IMR-90 (cell line): Measurements from ENCODE around the gene SGK1. TPM values are rescaled to one million over a fixed set of nuclear protein-coding genes. Genes with fewer than 3 reads are reported as not detected.

Experiments
- ATAC-seq: fragments of 200-7000 bp; cut with Tn5 transposase; 2 replicates; pipeline ENCODE4 v1.9.1; 2020; ENCODE audit warnings: low read depth, mild to moderate bottlenecking, moderate library complexity
- BruUV-seq: library from RNA; stranded (reverse); fragments of 400-500 nt; replicated peaks from 2 replicates; lab custom pipeline; 2021; lab: Mats Ljungman, UMichigan
- CTCF ChIA-PET: fragments of 300-600 bp; formaldehyde crosslinking; extraction: SDS; loops from one replicate; lab custom pipeline; 2021; ENCODE audit warnings: antibody characterized with exemption; lab: Yijun Ruan, JAX
- POLR2A ChIA-PET: fragments of 300-600 bp; sonication (Branson Sonifier 250); formaldehyde crosslinking; loops from one replicate; lab custom pipeline; 2022; ENCODE audit warnings: antibody characterized with exemption; ENCODE audit not compliant: unreplicated experiment; lab: Charles Lee
- DNase-seq: peaks from one replicate; pipeline ENCODE4 v3.0.0; 2013
- H2AFZ ChIP-seq: replicated peaks from 2 replicates; pipeline ENCODE3; 2013; ENCODE audit warnings: low read length, mild to moderate bottlenecking; ENCODE audit not compliant: poor library complexity
- H2AK5ac ChIP-seq: 2 replicates; pipeline ENCODE4 v1.6.1; 2013; ENCODE audit warnings: low read depth, low read length, inconsistent platforms
- H2AK9ac ChIP-seq: replicated peaks from 2 replicates; pipeline ENCODE3; 2013; ENCODE audit warnings: mild to moderate bottlenecking, low read depth, low read length, moderate library complexity; ENCODE audit not compliant: poor library complexity
- H2BK120ac ChIP-seq: 2 replicates; pipeline ENCODE4 v1.6.1; 2013; ENCODE audit warnings: low read depth, low read length, inconsistent platforms
- H2BK15ac ChIP-seq: 3 replicates; pipeline ENCODE4 v1.6.1; 2013; ENCODE audit warnings: low read depth, low read length, inconsistent platforms
- H2BK20ac ChIP-seq: 2 replicates; pipeline ENCODE4 v1.6.1; 2013; ENCODE audit warnings: low read depth, mild to moderate bottlenecking, inconsistent platforms, low read length, moderate library complexity
- H2BK5ac ChIP-seq: 2 replicates; pipeline ENCODE4 v1.6.1; 2013; ENCODE audit warnings: mild to moderate bottlenecking, low read depth, low read length, inconsistent platforms; ENCODE audit not compliant: poor library complexity, severe bottlenecking
- H3K14ac ChIP-seq: replicated peaks from 2 replicates; pipeline ENCODE4 v1.6.1; 2013; ENCODE audit warnings: low read depth, low read length, inconsistent platforms
- H3K18ac ChIP-seq: 2 replicates; pipeline ENCODE4 v1.6.1; 2013; ENCODE audit warnings: low read depth, low read length, control low read depth
- H3K23ac ChIP-seq: 2 replicates; pipeline ENCODE4 v1.6.1; 2013; ENCODE audit warnings: low read depth, low read length, inconsistent platforms
- H3K27ac ChIP-seq: 2 replicates; pipeline ENCODE4 v1.5.1; 2013; ENCODE audit warnings: mild to moderate bottlenecking, control low read depth, low read length; ENCODE audit not compliant: insufficient read depth
- H3K27me3 ChIP-seq: 2 replicates; pipeline ENCODE4 v1.6.1; 2013; ENCODE audit warnings: low read length; ENCODE audit not compliant: control insufficient read depth, insufficient read depth
- H3K36me3 ChIP-seq: 2 replicates; pipeline ENCODE4 v1.6.1; 2013; ENCODE audit warnings: low read length, mixed read lengths; ENCODE audit not compliant: control insufficient read depth, insufficient read depth
- H3K4ac ChIP-seq: 2 replicates; pipeline ENCODE4 v1.6.1; 2013; ENCODE audit warnings: low read depth, low read length, inconsistent platforms
- H3K4me1 ChIP-seq: 2 replicates; pipeline ENCODE4 v1.6.1; 2013; ENCODE audit warnings: low read length, mixed read lengths; ENCODE audit not compliant: control insufficient read depth, insufficient read depth
- H3K4me2 ChIP-seq: 2 replicates; pipeline ENCODE4 v1.6.1; 2013; ENCODE audit warnings: low read depth, mild to moderate bottlenecking, control low read depth, low read length, moderate library complexity
- H3K4me3 ChIP-seq: 2 replicates; pipeline ENCODE4 v1.5.1; 2013; ENCODE audit warnings: low read depth, mild to moderate bottlenecking, control low read depth, low read length, moderate library complexity; ENCODE audit not compliant: insufficient read depth
- H3K56ac ChIP-seq: 2 replicates; pipeline ENCODE4 v1.6.1; 2013; ENCODE audit warnings: low read length, inconsistent platforms; ENCODE audit not compliant: insufficient read depth; ENCODE audit errors: extremely low read depth
- H3K79me1 ChIP-seq, 2 experiments: 2 replicates each; pipeline ENCODE4 v1.6.1; 2013; ENCODE audit warnings: low read length in 2 of 2, inconsistent platforms in 1 of 2, low read depth in 1 of 2
- H3K9ac ChIP-seq: 2 replicates; pipeline ENCODE4 v1.6.1; 2013; ENCODE audit warnings: low read depth, low read length, control low read depth
- H3K9me1 ChIP-seq: 2 replicates; pipeline ENCODE4 v1.6.1; 2013; ENCODE audit warnings: low read length, inconsistent platforms; ENCODE audit not compliant: insufficient read depth
- H3K9me3 ChIP-seq: 2 replicates; pipeline ENCODE4 v1.6.1; 2013; ENCODE audit warnings: low read length; ENCODE audit not compliant: control insufficient read depth, insufficient read depth
- H4K20me1 ChIP-seq: 2 replicates; pipeline ENCODE4 v1.6.1; 2013; ENCODE audit warnings: low read length, inconsistent platforms; ENCODE audit not compliant: insufficient read depth
- H4K5ac ChIP-seq: 2 replicates; pipeline ENCODE4 v1.6.1; 2013; ENCODE audit warnings: mild to moderate bottlenecking, low read depth, low read length, control low read depth
- H4K8ac ChIP-seq, 2 experiments: 2 replicates each; pipeline ENCODE4 v1.6.1; 2013; ENCODE audit warnings: low read depth in 2 of 2, low read length in 2 of 2, control low read depth in 1 of 2, inconsistent platforms in 1 of 2
- H4K91ac ChIP-seq: 2 replicates; pipeline ENCODE4 v1.6.1; 2013; ENCODE audit warnings: low read depth, low read length, inconsistent platforms; ENCODE audit not compliant: insufficient read depth
- BHLHE40 ChIP-seq: fragments of 150-350 bp; IDR thresholded peaks from 2 replicates; pipeline ENCODE4 v1.6.1; 2016; ENCODE audit warnings: mild to moderate bottlenecking, low read depth, low read length
- CEBPB ChIP-seq: IDR thresholded peaks from 2 replicates; pipeline ENCODE4 v1.6.1; 2012; ENCODE audit warnings: low read depth, low read length, improper control_type of control experiment
- MXI1 ChIP-seq: IDR thresholded peaks from 2 replicates; pipeline ENCODE4 v1.6.1; 2012; ENCODE audit warnings: low read depth, mild to moderate bottlenecking, low read length, moderate library complexity, borderline replicate concordance
- POLR2A ChIP-seq: IDR thresholded peaks from 2 replicates; pipeline ENCODE4 v1.6.1; 2012; ENCODE audit warnings: mild to moderate bottlenecking, low read depth, low read length
- RCOR1 ChIP-seq: IDR thresholded peaks from 2 replicates; pipeline ENCODE4 v1.6.1; 2012; ENCODE audit warnings: mild to moderate bottlenecking, low read length, improper control_type of control experiment; ENCODE audit not compliant: insufficient replicate concordance
- RFX5 ChIP-seq: IDR thresholded peaks from 2 replicates; pipeline ENCODE4 v1.8.0; 2012; ENCODE audit warnings: low read depth, mild to moderate bottlenecking, low read length, moderate library complexity
- SMC3 ChIP-seq: fragments of 150-350 bp; IDR thresholded peaks from 2 replicates; pipeline ENCODE4 v1.6.1; 2016; ENCODE audit warnings: low read depth, mild to moderate bottlenecking, antibody characterized with exemption, low read length, moderate library complexity
- WGBS, 2 experiments: methylation state at CpG; one replicate each; pipeline versions ENCODE4 v1.1.5 to v1.1.7; 2013; ENCODE audit warnings: missing lambda C conversion rate in 2 of 2; ENCODE audit not compliant: insufficient read length in 1 of 2; ENCODE audit errors: extremely low coverage in 2 of 2; 5-methylcytosine and 5-hydroxymethylcytosine counted together
- dilution Hi-C: fragments of 300-500 bp; cut with HindIII; formaldehyde crosslinking; loops from one replicate; pipeline ENCODE4 v1.14.3; 2018; ENCODE audit warnings: low sequenced_read_pairs; ENCODE audit not compliant: unreplicated experiment
- in situ Hi-C: fragments of 300-500 bp; cut with MboI; formaldehyde crosslinking; loops from 3 replicates; pipeline ENCODE4 v1.14.3; 2019; ENCODE audit warnings: low sequenced_read_pairs, inconsistent platforms, mixed read lengths
- intact Hi-C: fragments of 100-400 bp; cut with micrococcal nuclease; formaldehyde crosslinking; loops from 2 replicates; pipeline ENCODE4 v1.10.0; 2022
- polyA plus RNA-seq, 3 experiments: library from polyadenylated mRNA; depleted of rRNA; stranded (reverse); fragments of >200 nt; gene quantifications; 2 replicates each; pipeline ENCODE4 v1.2.3, GENCODE V29; 2012; ENCODE audit warnings: low replicate concordance in 1 of 3
- total RNA-seq: library from RNA; depleted of rRNA; stranded (reverse); fragments of >200 nt; gene quantifications from 2 replicates; pipeline ENCODE4 v1.2.3, GENCODE V29; 2012
- TF ChIP-seq, protein P1 (sequence below): fragments of 150-350 bp; IDR thresholded peaks from 2 replicates; pipeline ENCODE4 v1.6.1; 2017; ENCODE audit warnings: mild to moderate bottlenecking, antibody characterized with exemption, low read length, low read depth
- TF ChIP-seq, protein P2 (sequence below): conservative IDR thresholded peaks from 2 replicates; pipeline ENCODE4 v1.5.1; 2012; ENCODE audit warnings: mild to moderate bottlenecking, low read depth, low read length, improper control_type of control experiment

Gene SGK1
- total and polyA plus RNA-seq, 2 of the 4 experiments (the other 2 are of a cell fraction): 121 to 255 TPM

- Histone ChIP-seq H3K23ac (no peak overlapping the region), H4K91ac (no peak overlapping the region), H4K8ac (no peak overlapping the region), H2AK9ac (no peak overlapping the region), H2BK20ac (no peak overlapping the region), H3K56ac (no peak overlapping the region), H2AFZ (no peak overlapping the region), H3K36me3 (no peaks in the 10 kb centered on the region), H3K9me1 (no peaks in the 10 kb centered on the region), H3K4me2 (no peak overlapping the region), H3K9me3 (peaks cover 5% of the 10 kb centered on the region), H3K4ac (no peak overlapping the region), H3K79me1 (no peaks in the 10 kb centered on the region), H3K4me3 (no peak overlapping the region), H3K14ac (no peak overlapping the region), H2BK120ac (no peak overlapping the region), H2BK5ac (no peak overlapping the region), H4K20me1 (no peaks in the 10 kb centered on the region), H3K27ac (no peak overlapping the region), H3K4me1 (no peaks in the 10 kb centered on the region), H3K18ac (no peak overlapping the region), H2AK5ac (no peak overlapping the region), H3K9ac (no peak overlapping the region), H4K5ac (no peak overlapping the region), H3K27me3 (no peaks in the 10 kb centered on the region), H2BK15ac (no peak overlapping the region)
- POLR2A ChIA-PET: no interaction called here
- TF ChIP-seq, protein P1, sequence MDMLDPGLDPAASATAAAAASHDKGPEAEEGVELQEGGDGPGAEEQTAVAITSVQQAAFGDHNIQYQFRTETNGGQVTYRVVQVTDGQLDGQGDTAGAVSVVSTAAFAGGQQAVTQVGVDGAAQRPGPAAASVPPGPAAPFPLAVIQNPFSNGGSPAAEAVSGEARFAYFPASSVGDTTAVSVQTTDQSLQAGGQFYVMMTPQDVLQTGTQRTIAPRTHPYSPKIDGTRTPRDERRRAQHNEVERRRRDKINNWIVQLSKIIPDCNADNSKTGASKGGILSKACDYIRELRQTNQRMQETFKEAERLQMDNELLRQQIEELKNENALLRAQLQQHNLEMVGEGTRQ: no peak
- no peak for TF ChIP-seq SMC3
- no peak for TF ChIP-seq RFX5
- TF ChIP-seq BHLHE40: no peak
- no peak for TF ChIP-seq POLR2A
- TF ChIP-seq CEBPB: no peak
- TF ChIP-seq RCOR1: no peak
- TF ChIP-seq MXI1: no peak
- TF ChIP-seq, protein P2, sequence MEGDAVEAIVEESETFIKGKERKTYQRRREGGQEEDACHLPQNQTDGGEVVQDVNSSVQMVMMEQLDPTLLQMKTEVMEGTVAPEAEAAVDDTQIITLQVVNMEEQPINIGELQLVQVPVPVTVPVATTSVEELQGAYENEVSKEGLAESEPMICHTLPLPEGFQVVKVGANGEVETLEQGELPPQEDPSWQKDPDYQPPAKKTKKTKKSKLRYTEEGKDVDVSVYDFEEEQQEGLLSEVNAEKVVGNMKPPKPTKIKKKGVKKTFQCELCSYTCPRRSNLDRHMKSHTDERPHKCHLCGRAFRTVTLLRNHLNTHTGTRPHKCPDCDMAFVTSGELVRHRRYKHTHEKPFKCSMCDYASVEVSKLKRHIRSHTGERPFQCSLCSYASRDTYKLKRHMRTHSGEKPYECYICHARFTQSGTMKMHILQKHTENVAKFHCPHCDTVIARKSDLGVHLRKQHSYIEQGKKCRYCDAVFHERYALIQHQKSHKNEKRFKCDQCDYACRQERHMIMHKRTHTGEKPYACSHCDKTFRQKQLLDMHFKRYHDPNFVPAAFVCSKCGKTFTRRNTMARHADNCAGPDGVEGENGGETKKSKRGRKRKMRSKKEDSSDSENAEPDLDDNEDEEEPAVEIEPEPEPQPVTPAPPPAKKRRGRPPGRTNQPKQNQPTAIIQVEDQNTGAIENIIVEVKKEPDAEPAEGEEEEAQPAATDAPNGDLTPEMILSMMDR: no peak
- intact Hi-C loops: no loop called here
- ATAC-seq: no peak
- CTCF ChIA-PET: no interaction called here
- WGBS, 2 experiments: 100% methylated on average over 1 of the region's 4 CpGs; no CpG with 5 or more reads in 1 of the 2 experiments
- in situ Hi-C loops: no loop called here
- BruUV-seq: no TSS peak
- no peak for DNase-seq
- dilution Hi-C loops: no loop called here
These were observed 6.9 kb upstream of the SGK1 start for GRCh38 chr6:134324766-134325165.
